ENCODE data around the gene AQP7. TPM values are rescaled to one million over a fixed set of nuclear protein-coding genes. Genes with fewer than 3 reads are reported as not detected.
"Not testable (repeated sequence)": the region's sequence is repeated elsewhere in the genome, so short reads cannot be mapped to it uniquely, and the experiment has no call there.

The AQP7 gene
- polyA plus RNA-seq, 3 donors from 2014 or later = not detected

DNA sequence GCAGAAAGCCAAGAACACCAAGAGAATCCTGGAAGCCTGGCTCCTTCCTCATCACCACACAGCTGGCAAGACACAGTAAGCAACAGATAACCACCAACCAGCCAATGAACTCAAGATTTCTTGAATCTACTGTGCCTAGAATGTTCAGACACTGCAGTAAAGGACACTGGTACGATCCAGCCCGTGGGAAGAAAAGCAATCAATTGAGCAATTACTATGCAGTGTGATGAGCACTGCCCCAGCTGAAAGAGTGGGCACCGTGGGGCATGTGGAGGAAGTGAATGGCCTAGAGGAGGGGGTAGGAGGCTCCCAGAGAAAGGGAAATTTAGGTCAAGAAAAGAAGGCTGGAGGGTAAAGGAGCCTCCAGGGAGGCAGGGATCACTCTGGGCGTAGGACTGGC lies 4.6 kb downstream of the AQP7 start:
- not testable (repeated sequence) for H3K4me1 Mint-ChIP-seq; H3K4me3 Mint-ChIP-seq; DNase-seq; H3K27me3 Mint-ChIP-seq (ENCODE audit: low read depth in 3 of 3); H3K9me3 Mint-ChIP-seq; H3K27ac Mint-ChIP-seq; H3K36me3 Mint-ChIP-seq

DNA sequence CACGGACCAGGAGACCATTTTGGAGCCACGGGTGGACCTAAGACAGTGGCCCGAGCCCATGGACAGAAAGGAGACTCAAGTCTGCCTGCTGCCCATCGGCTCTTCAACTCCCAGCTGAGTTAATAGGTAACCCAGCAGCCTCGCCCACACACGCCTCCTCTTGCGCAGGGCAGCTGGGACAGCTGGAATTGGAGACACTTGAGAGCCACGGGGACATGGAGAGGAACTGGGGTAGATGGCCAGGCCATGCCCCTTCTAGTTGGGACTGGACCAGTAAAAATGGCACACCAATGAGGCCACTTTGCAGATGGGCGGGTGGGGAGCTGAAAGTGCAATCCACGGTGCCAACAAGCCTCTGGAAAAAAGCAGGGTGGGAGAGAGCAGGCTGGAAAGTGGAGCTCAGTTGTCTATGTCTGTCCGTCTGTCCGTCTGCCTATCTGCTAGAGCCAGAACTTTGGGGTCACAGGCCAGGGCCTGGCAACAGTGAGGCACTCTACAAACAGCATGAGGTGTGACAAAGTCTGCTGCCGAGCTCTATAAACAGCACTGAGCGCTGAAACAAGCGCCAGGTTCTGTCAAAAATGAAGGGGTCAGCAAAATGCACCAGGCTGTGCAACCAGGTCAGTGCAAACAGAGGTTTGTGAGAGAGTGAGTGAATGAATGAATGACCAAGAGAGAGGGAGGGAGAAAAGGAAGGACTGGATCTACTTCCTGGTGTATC lies 7.0 kb downstream of the AQP7 start:
- not testable (repeated sequence) for H3K4me1 Mint-ChIP-seq, H3K27ac Mint-ChIP-seq, H3K9me3 Mint-ChIP-seq

DNA sequence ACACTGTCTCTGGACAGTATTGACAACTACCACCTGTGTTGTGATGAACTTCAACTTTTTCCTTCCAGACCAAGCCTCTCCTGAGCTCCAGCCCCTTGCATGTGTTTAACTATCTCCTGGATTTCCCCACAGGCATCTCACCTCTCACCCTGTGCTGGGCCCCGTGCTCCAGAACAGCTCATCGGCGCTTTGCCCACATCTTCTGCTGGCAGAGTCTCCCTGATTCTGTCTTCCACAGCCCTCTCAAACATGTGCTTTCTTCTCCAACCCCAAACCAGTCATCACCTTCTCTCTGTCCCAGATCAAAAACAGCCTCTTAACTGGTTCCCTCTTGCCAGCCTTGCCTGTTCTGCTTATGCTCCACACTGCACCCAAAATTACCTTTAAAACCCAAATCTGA lies 8.4 kb downstream of the AQP7 start:
- not testable (repeated sequence) for H3K4me3 Mint-ChIP-seq; H3K36me3 Mint-ChIP-seq; H3K27ac Mint-ChIP-seq; H3K4me1 Mint-ChIP-seq; H3K9me3 Mint-ChIP-seq; H3K27me3 Mint-ChIP-seq (ENCODE audit: low read depth in 3 of 3); DNase-seq

More for the DNA sequence above, 7.0 kb downstream of the AQP7 start:
- DNase-seq; H3K36me3 Mint-ChIP-seq; H3K4me3 Mint-ChIP-seq; H3K27me3 Mint-ChIP-seq (ENCODE audit: low read depth in 3 of 3): not testable (repeated sequence)

DNA sequence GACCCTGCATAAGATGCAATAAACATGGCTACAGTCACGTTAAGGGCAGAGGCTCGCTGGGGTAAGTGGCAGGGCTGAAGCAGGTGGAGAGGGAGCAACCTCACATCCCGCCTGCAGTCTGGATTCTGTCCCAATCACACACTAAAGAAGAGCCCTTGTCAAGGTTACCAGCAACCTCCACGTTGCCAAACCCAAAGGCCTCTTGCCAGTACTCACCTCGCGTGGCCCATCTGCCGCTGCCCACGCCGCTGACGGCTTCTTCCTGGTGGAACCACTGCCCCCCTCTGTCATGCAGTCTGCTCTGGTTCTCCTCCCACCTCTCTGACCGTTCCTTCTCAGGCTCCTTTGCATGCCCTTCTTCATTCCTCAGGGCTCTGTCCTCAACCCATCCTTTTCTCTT lies 8.8 kb downstream of the AQP7 start:
- Mint-ChIP-seq H3K27ac (no peak overlapping the region), H3K36me3 (no peaks in the 10 kb centered on the region), H3K27me3 (ENCODE audit: low read depth in 3 of 3) (peaks cover 0 to 4% (median 2%) of the 10 kb centered on the region in 3 donors), H3K4me3 (no peak overlapping the region), H3K4me1 (no peaks in the 10 kb centered on the region), H3K9me3 (no peaks in the 10 kb centered on the region)
- no peak for DNase-seq

DNA sequence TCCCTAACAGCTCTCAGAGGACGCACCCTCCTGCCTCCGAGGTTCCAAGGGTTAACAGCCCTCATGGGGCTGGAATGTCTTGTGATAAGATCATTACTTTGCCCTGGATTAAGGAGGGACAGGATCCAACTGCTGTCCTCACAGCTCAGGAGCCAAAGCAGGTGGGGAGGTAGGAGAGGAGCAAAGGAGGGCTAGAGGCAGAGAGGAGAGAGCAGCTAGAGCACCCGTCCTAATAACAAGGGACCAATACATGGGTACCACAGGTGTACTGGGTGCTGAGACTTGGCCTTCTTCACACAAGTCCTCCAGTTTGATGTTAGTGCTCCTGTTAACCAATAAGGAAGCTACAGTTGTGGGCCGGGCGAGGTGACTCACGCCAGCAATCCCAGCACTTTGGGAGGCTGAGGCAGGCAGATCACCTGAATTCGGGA lies 9.8 kb downstream of the AQP7 start:
- H3K27ac Mint-ChIP-seq; H3K36me3 Mint-ChIP-seq; H3K4me1 Mint-ChIP-seq; H3K27me3 Mint-ChIP-seq (ENCODE audit: low read depth in 3 of 3); H3K4me3 Mint-ChIP-seq; H3K9me3 Mint-ChIP-seq; DNase-seq: not testable (repeated sequence)

DNA sequence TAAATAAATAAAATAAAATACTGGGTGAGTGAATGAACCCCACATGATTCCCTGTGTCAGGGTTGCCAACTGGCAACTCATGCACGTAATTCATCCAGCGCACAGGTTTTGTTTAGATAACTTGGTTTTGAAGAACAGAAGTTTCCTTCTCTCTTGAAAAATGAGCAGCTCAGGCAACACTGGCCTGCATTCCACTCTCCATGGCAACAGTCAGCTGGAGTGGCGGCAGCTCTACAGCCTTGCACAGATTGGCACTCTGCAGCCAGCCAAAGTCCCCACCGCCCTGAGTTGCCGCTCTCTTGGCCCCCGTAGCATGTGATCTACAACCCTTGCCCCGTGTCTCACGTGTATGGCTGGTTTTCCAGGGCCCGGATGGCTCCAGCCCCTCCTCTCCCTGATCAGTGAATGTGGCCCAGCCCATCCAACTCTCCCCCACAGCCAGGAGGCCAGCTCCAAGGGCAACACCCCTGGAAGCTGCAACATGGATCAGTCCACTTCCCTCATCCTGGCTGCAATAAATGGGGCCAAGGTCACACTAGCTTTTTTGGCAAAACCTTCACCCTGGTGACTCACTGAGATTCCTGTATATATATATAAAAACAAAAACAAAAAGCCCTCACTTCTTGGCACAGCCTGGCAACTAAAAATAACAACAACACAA lies 11.1 kb downstream of the AQP7 start:
- H3K9me3 Mint-ChIP-seq = not testable (repeated sequence)

DNA sequence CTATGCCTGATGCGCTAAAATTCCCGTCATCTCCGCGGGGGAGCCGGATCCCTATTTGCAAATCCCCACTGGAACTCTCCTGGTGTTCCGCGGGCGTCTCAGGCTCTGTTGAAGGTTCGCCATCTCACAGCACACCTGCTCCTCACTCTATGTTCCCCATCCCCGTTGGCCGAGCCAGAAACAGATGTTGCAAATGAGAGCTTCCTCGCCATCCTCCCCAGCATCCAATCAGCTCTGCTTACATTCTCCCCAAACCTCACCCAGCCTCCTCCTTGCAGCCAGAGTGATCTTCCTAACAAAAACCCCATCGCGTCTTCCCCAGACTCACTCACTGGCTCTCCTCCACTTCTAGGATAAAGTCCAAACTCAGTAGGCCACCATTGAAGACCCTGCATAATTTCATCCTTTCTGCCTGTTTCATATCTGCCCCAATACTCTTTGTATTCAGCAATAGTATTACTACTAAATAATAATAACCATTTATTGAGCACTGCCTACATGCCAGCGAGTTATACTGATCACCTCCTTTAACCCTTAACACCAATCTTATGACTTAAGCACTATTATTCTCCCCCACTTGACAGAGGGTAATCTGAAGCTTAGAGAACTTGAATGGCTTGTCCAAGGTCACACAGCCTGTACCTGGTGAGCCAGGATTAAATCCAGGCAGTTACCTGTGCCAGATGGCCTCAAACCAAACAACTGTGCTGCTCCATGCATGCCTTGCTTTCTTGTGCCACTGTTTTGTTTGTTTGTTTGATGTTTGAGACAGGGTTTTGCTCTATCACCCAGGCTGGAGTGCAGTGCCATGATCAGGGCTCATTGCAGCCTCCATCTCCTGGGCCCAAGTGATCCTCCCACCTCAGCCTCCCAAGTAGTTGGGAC lies 14.0 kb downstream of the AQP7 start:
- peaks cover 0 to 4% (median 2%) of the 10 kb centered on the region in 3 donors for H3K27me3 Mint-ChIP-seq (ENCODE audit: low read depth in 3 of 3)
- no peaks in the 10 kb centered on the region for H3K4me1 Mint-ChIP-seq
- H3K27ac Mint-ChIP-seq = no peak overlapping the region
- no peak for DNase-seq
- no peaks in the 10 kb centered on the region for H3K36me3 Mint-ChIP-seq
- H3K4me3 Mint-ChIP-seq = no peak overlapping the region
- H3K9me3 Mint-ChIP-seq = no peaks in the 10 kb centered on the region

More for the DNA sequence above, 11.1 kb downstream of the AQP7 start:
- H3K4me1 Mint-ChIP-seq; DNase-seq; H3K36me3 Mint-ChIP-seq; H3K27me3 Mint-ChIP-seq (ENCODE audit: low read depth in 3 of 3); H3K27ac Mint-ChIP-seq; H3K4me3 Mint-ChIP-seq: not testable (repeated sequence)

DNA sequence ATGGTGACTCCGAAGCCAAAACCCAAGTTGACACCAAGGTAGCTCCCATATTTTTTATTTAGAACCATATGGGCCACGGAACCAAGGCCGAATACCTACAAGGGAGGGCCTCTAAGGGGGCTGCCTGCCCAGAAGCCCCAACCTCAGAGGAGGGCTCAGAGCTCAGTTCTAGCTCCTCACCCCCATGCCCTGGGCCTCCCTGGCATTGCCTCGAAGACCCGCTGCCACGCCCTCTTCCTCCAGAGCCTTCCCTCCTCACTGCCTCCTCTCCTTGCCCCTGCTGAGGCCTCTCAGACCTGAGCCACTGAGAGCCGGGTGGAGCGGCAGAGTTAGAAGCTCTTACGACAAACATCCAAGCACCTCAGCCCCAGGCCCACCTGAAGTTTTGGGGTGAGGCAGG lies 15.4 kb downstream of the AQP7 start:
- not testable (repeated sequence) for H3K4me3 Mint-ChIP-seq; H3K9me3 Mint-ChIP-seq; DNase-seq; H3K27ac Mint-ChIP-seq; H3K27me3 Mint-ChIP-seq (ENCODE audit: low read depth in 3 of 3); H3K4me1 Mint-ChIP-seq; H3K36me3 Mint-ChIP-seq

DNA sequence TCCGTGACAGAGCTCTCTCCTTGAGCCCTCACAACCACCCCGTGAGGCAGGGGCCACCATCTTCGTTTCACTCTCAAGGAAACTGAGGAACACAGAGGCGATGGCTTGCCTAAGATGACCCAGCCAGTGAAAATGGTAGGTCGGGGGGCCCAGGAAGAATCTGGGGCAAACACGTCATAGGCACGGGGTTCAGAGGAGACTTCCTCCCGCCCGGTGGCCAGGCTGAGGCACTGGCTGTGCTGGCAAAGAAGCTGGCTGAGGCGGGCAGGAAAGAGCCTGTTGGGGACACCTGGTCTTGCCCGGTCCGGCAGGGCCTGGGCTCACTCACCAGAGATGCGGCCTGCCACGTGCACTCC lies 15.7 kb downstream of the AQP7 start:
- H3K4me3 Mint-ChIP-seq; H3K36me3 Mint-ChIP-seq; DNase-seq; H3K4me1 Mint-ChIP-seq; H3K27ac Mint-ChIP-seq; H3K27me3 Mint-ChIP-seq (ENCODE audit: low read depth in 3 of 3); H3K9me3 Mint-ChIP-seq: not testable (repeated sequence)

DNA sequence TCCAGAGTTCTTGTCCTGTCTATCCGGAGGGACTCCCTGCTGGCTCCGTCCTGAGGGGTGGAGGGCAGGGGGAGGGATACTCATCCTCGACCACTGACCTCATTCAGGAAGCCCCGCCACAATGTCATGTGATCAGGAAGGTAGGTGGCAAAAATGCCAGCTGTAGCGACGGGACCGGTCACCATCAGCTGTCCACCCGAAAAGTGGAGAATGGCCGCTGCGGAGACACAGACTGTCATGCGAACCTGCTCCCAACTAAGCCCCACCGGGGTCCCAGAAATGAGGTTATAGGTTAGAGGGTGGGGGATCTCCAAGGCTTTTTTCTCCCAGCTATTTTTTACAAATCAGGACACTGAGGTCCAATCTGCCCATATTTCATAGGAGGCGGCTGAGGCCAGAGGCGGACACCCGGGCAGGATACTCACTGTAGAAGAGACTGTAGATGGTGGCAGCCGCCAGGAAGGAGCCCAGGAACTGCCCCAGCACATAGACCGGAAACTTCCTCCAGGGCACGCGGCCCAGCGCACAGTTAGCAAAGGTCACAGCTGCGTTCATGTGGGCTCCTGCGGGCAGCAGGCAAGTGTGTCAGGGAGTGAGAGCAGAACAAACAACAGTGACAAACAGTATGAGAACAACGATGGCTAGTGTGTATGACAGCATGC lies 16.3 kb downstream of the AQP7 start:
- not testable (repeated sequence) for DNase-seq

DNA sequence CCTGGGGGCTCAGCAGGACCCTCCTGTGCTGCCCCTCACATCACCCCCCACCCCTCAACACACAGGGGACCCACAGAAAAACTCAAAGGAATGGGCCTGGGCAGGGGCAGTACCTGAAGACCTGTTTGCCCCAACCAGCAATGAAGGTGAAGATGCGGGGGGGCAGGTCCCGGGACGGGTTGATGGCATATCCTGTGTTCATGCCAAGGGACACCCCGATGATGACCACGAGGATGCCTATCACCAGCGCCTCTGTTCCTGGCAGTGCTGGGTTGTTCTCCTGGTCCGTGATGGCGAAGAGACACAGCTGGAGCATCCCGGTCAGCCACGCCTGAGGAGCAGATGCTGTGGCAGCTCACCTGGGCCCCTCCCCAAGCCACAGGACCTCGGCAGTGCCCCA lies 16.8 kb downstream of the AQP7 start:
- not testable (repeated sequence) for H3K27me3 Mint-ChIP-seq (ENCODE audit: low read depth in 3 of 3); H3K27ac Mint-ChIP-seq; DNase-seq; H3K4me1 Mint-ChIP-seq; H3K36me3 Mint-ChIP-seq; H3K4me3 Mint-ChIP-seq; H3K9me3 Mint-ChIP-seq

More for the DNA sequence above, 16.3 kb downstream of the AQP7 start:
- not testable (repeated sequence) for H3K4me3 Mint-ChIP-seq; H3K36me3 Mint-ChIP-seq; H3K4me1 Mint-ChIP-seq; H3K9me3 Mint-ChIP-seq; H3K27ac Mint-ChIP-seq; H3K27me3 Mint-ChIP-seq (ENCODE audit: low read depth in 3 of 3)

DNA sequence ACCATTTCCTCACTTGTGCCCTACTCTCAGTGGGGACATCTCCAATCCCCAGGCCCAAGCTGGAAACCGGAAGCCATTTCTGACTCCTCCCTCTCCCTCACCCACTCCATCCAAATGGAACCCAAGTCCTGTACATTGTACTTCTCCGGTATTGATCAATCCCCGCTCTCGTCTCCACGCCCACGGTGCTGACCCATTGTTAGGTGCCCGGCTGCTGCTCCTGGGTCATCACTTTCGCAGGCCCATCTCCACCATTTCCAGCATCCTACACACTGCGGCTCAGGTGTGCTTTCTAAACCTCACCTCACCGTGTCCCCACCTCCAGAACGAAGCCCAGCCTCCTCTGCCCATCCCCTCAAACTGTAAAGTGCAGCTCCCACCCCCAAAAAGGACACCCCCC lies 19.0 kb downstream of the AQP7 start:
- DNase-seq; H3K4me1 Mint-ChIP-seq; H3K4me3 Mint-ChIP-seq; H3K36me3 Mint-ChIP-seq; H3K27ac Mint-ChIP-seq; H3K9me3 Mint-ChIP-seq; H3K27me3 Mint-ChIP-seq (ENCODE audit: low read depth in 3 of 3): not testable (repeated sequence)

DNA sequence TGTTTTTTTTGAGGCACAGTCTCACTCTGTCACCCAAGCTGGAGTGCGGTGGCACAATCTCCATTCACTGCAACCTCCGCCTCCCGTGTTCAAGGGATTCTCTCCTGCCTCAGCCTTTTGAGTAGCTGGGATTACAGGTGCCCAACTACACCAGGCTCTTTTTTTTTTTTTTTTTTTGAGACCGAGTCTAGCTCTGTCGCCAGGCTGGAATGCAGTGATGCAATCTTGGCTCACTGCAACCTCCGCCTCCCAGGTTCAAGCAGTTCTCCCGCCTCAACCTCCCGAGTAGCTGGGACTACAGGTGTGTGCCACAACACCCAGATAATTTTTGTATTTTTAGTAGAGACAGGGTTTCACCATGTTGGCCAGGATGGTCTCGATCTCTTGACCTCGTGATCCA lies 20.0 kb downstream of the AQP7 start:
- not testable (repeated sequence) for H3K27ac Mint-ChIP-seq; H3K27me3 Mint-ChIP-seq (ENCODE audit: low read depth in 3 of 3); H3K4me3 Mint-ChIP-seq; H3K36me3 Mint-ChIP-seq; H3K4me1 Mint-ChIP-seq; H3K9me3 Mint-ChIP-seq; DNase-seq

DNA sequence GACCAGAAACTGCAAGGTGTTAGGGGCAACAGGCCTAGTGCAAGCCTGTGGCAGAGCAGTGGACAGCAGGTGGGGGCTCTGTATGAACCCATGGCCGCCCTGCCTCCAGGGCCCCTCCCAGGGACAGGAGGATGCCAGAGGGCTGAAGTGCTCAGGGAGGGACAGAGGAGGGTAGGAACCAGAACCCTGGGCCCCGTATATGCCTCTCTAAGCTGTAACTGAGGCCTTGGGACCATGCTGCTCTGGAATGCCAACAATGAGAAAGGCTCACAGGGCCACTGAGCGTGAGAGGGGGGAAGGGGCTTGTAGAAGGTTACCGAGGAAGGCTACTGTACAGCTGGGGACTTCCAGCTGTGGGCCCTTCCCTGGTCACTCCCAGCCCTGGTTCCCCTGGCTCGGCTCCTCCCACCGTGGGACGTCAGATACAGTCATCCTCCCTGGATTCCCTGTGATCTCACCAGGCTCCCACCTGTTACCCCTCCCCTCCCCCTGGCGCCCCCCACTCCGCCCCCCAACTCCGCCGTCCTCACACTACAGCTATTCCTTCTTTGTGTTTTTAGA lies 21.1 kb downstream of the AQP7 start:
- Mint-ChIP-seq H3K27ac (no peak overlapping the region), H3K36me3 (no peaks in the 10 kb centered on the region), H3K9me3 (no peaks in the 10 kb centered on the region), H3K4me1 (no peaks in the 10 kb centered on the region), H3K27me3 (ENCODE audit: low read depth in 3 of 3) (peaks cover 0 to 4% (median 4%) of the 10 kb centered on the region in 3 donors), H3K4me3 (no peak overlapping the region)
- no peak for DNase-seq

All from immature natural killer cell (primary cell).